Measurements from ENCODE around the gene LYG1. TPM values are rescaled to one million over a fixed set of nuclear protein-coding genes. Genes with fewer than 3 reads are reported as not detected.
"Not testable (repeated sequence)": the region's sequence is repeated elsewhere in the genome, so short reads cannot be mapped to it uniquely, and the experiment has no call there.

Gene LYG1
- polyA plus RNA-seq, result 3.1 TPM
- long read RNA-seq, donor 1, partial matches to known transcripts, result 0 of 1 reads
- long read RNA-seq, donor 1, other reads (novel, unspliced or antisense), result 0 of 1 reads
- long read RNA-seq, donor 2, result 0 reads
- long read RNA-seq, donor 3, result 0 reads
- long read RNA-seq, donor 4, result 0 reads
- long read RNA-seq, donor 5, result 0 reads
- long read RNA-seq, donor 6, result 0 reads
- long read RNA-seq, donor 7, result 0 reads
- long read RNA-seq, donor 8, result 0 reads
- long read RNA-seq, donor 9, result 0 reads
- long read RNA-seq, donor 10, result 0 reads
- long read RNA-seq, donor 11, result 0 reads

- H3K27ac ChIP-seq (ENCODE audit: low read length); H3K9me3 ChIP-seq (ENCODE audit: control insufficient read depth, low read depth, low read length); H3K4me1 ChIP-seq (ENCODE audit: control insufficient read depth, insufficient read depth, low read length); H3K4me3 ChIP-seq (ENCODE audit: low read length); H3K36me3 ChIP-seq (ENCODE audit: control insufficient read depth, insufficient read depth, low read length); H3K27me3 ChIP-seq (ENCODE audit: control insufficient read depth, insufficient read depth, low read length); DNase-seq: not testable (repeated sequence)
- WGBS (ENCODE audit: insufficient coverage, low lambda C conversion rate), result no CpG with 5 or more reads among the region's 2 CpGs
Measured at GRCh38 chr2:99301097-99301496, at the start of gene LYG1. TSS of gene LYG1 (minus strand) at chr2:99301197. CDS start at chr2:99295670, 5,527 bp downstream.

GRCh38 chr2:99350194-99350593 lies 49.2 kb upstream of the LYG1 start:
- H3K9me3 ChIP-seq (ENCODE audit: control insufficient read depth, low read depth, low read length), result no peaks in the 10 kb centered on the region
- H3K27me3 ChIP-seq (ENCODE audit: control insufficient read depth, insufficient read depth, low read length), result no peaks in the 10 kb centered on the region
- H3K4me1 ChIP-seq (ENCODE audit: control insufficient read depth, insufficient read depth, low read length), result no peaks in the 10 kb centered on the region

DNA sequence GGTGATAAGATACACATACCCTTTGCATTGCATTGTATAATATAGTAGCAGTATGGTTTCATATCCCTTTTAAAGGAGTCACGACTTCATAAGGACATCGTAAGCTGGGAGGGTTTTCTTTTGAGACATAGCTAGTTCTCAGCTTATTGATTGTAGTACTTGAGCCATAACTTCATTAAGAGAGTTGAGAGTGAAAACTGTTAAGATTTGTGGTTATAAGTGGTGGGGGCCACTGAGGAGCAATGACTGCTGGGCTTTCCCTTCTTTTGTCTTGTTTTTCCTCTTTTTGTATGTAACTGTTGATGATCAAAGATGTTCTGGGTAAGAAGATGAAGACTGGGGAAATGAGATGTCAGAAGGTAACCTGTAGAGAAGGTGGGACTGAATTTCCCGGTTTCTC lies 47.2 kb upstream of the LYG1 start:
- DNase-seq, result no peak
- Histone ChIP-seq H3K27me3 (ENCODE audit: control insufficient read depth, insufficient read depth, low read length) (no peaks in the 10 kb centered on the region), H3K27ac (ENCODE audit: low read length) (no peak overlapping the region), H3K4me3 (ENCODE audit: low read length) (no peak overlapping the region), H3K36me3 (ENCODE audit: control insufficient read depth, insufficient read depth, low read length) (no peaks in the 10 kb centered on the region), H3K9me3 (ENCODE audit: control insufficient read depth, low read depth, low read length) (no peaks in the 10 kb centered on the region), H3K4me1 (ENCODE audit: control insufficient read depth, insufficient read depth, low read length) (no peaks in the 10 kb centered on the region)
- 80% methylated on average over 1 of the region's 3 CpGs for WGBS (ENCODE audit: insufficient coverage, low lambda C conversion rate)

More at GRCh38 chr2:99350194-99350593, 49.2 kb upstream of the LYG1 start:
- H3K4me3 ChIP-seq (ENCODE audit: low read length), result no peak overlapping the region
- H3K36me3 ChIP-seq (ENCODE audit: control insufficient read depth, insufficient read depth, low read length), result no peaks in the 10 kb centered on the region
- no peak overlapping the region for H3K27ac ChIP-seq (ENCODE audit: low read length)
- DNase-seq, result no peak

DNA sequence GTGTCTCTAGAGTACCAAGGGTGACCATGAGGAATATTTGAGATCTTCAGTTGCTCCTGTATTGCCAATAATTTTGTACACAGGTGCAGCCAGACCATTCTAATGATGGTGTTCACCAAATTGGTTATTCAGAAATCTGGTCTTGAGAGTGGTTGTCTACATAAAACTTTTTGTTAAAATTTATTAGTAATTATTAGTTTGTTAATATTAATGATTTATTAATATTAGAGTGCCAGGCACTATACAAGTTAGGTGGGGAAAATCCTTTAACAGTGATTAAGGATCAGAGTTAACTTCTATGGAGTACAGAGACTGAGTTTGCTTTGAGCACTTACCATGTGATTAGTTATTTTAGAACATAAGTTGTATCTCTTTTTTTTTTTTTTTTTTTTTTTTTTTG lies 45.2 kb upstream of the LYG1 start:
- Histone ChIP-seq H3K27ac (ENCODE audit: low read length) (no peak overlapping the region), H3K4me3 (ENCODE audit: low read length) (no peak overlapping the region), H3K4me1 (ENCODE audit: control insufficient read depth, insufficient read depth, low read length) (no peaks in the 10 kb centered on the region), H3K36me3 (ENCODE audit: control insufficient read depth, insufficient read depth, low read length) (no peaks in the 10 kb centered on the region), H3K9me3 (ENCODE audit: control insufficient read depth, low read depth, low read length) (no peaks in the 10 kb centered on the region), H3K27me3 (ENCODE audit: control insufficient read depth, insufficient read depth, low read length) (no peaks in the 10 kb centered on the region)
- DNase-seq, result no peak

- H3K9me3 ChIP-seq (ENCODE audit: control insufficient read depth, low read depth, low read length); H3K4me3 ChIP-seq (ENCODE audit: low read length); H3K27ac ChIP-seq (ENCODE audit: low read length); H3K36me3 ChIP-seq (ENCODE audit: control insufficient read depth, insufficient read depth, low read length); H3K4me1 ChIP-seq (ENCODE audit: control insufficient read depth, insufficient read depth, low read length); H3K27me3 ChIP-seq (ENCODE audit: control insufficient read depth, insufficient read depth, low read length); DNase-seq: not testable (repeated sequence)
- WGBS (ENCODE audit: insufficient coverage, low lambda C conversion rate), result no CpG with 5 or more reads among the region's 7 CpGs
Measured at GRCh38 chr2:99345446-99345845, 44.4 kb upstream of the LYG1 start.

- no peak overlapping the region for H3K27ac ChIP-seq (ENCODE audit: low read length)
- no CpG with 5 or more reads among the region's 2 CpGs for WGBS (ENCODE audit: insufficient coverage, low lambda C conversion rate)
- H3K4me3 ChIP-seq (ENCODE audit: low read length), result no peak overlapping the region
- no peaks in the 10 kb centered on the region for H3K36me3 ChIP-seq (ENCODE audit: control insufficient read depth, insufficient read depth, low read length)
- no peak for DNase-seq
- no peaks in the 10 kb centered on the region for H3K9me3 ChIP-seq (ENCODE audit: control insufficient read depth, low read depth, low read length)
- peaks cover 2% of the 10 kb centered on the region for H3K4me1 ChIP-seq (ENCODE audit: control insufficient read depth, insufficient read depth, low read length)
- no peaks in the 10 kb centered on the region for H3K27me3 ChIP-seq (ENCODE audit: control insufficient read depth, insufficient read depth, low read length)
Measured at GRCh38 chr2:99342536-99342935, 41.5 kb upstream of the LYG1 start.

- Histone ChIP-seq H3K27ac (ENCODE audit: low read length) (no peak overlapping the region), H3K4me1 (ENCODE audit: control insufficient read depth, insufficient read depth, low read length) (peaks cover 2% of the 10 kb centered on the region), H3K9me3 (ENCODE audit: control insufficient read depth, low read depth, low read length) (no peaks in the 10 kb centered on the region), H3K27me3 (ENCODE audit: control insufficient read depth, insufficient read depth, low read length) (no peaks in the 10 kb centered on the region), H3K36me3 (ENCODE audit: control insufficient read depth, insufficient read depth, low read length) (no peaks in the 10 kb centered on the region), H3K4me3 (ENCODE audit: low read length) (no peak overlapping the region)
- no CpG with 5 or more reads among the region's 8 CpGs for WGBS (ENCODE audit: insufficient coverage, low lambda C conversion rate)
- no peak for DNase-seq
Measured at GRCh38 chr2:99340669-99341236, 39.8 kb upstream of the LYG1 start.

DNA sequence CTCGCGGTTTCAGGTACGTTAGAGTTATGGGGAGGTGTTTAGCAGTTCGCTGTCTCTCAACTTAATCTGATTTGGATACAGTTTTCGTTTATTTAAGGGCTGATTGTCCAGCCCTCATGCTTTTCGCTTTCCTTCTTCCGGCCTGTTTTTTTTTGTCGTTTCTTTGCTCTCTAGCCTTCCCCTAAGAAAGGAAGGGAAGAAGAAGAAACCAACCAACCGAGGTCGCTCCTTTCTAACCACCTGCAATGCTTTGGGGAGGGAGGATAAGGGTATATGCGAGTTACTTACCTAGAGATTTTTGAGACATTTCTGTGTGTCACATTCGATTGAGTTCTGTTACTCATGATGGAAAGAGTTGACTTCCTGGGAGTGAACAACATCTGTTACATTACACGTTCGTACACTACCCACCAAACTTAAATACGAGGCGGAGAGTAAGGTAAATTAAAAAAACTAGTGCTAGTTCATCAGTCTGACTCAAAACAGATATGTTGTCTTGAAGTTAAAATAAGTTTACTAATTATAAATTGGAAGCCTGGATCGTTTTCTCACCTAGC lies 37.1 kb upstream of the LYG1 start:
- peak overlapping the region; percentile 57 for H3K4me3 ChIP-seq (ENCODE audit: low read length)
- H3K9me3 ChIP-seq (ENCODE audit: control insufficient read depth, low read depth, low read length), result no peaks in the 10 kb centered on the region
- H3K36me3 ChIP-seq (ENCODE audit: control insufficient read depth, insufficient read depth, low read length), result no peaks in the 10 kb centered on the region
- H3K4me1 ChIP-seq (ENCODE audit: control insufficient read depth, insufficient read depth, low read length), result peaks cover 6% of the 10 kb centered on the region
- peak overlapping the region; percentile 90 for H3K27ac ChIP-seq (ENCODE audit: low read length)
- no peak for DNase-seq
- WGBS (ENCODE audit: insufficient coverage, low lambda C conversion rate), result 0% methylated on average over 5 of the region's 17 CpGs
- no peaks in the 10 kb centered on the region for H3K27me3 ChIP-seq (ENCODE audit: control insufficient read depth, insufficient read depth, low read length)

- no CpG with 5 or more reads among the region's 87 CpGs for WGBS (ENCODE audit: insufficient coverage, low lambda C conversion rate)
- H3K27me3 ChIP-seq (ENCODE audit: control insufficient read depth, insufficient read depth, low read length), result no peaks in the 10 kb centered on the region
- peaks cover 6% of the 10 kb centered on the region for H3K4me1 ChIP-seq (ENCODE audit: control insufficient read depth, insufficient read depth, low read length)
- H3K9me3 ChIP-seq (ENCODE audit: control insufficient read depth, low read depth, low read length), result no peaks in the 10 kb centered on the region
- peak within 1 kb of the TSS; percentile 90 for H3K27ac ChIP-seq (ENCODE audit: low read length)
- peak within 1 kb of the TSS; percentile 57 for H3K4me3 ChIP-seq (ENCODE audit: low read length)
- DNase-seq, result peak; percentile 97
- H3K36me3 ChIP-seq (ENCODE audit: control insufficient read depth, insufficient read depth, low read length), result peaks cover 2% of the 10 kb centered on the region
Measured at GRCh38 chr2:99337113-99338028, 36.4 kb upstream of the LYG1 start, which contains the start of gene EIF5B. TSS of gene EIF5B (plus strand) at chr2:99337389. CDS start at chr2:99337555, 166 bp downstream.

DNA sequence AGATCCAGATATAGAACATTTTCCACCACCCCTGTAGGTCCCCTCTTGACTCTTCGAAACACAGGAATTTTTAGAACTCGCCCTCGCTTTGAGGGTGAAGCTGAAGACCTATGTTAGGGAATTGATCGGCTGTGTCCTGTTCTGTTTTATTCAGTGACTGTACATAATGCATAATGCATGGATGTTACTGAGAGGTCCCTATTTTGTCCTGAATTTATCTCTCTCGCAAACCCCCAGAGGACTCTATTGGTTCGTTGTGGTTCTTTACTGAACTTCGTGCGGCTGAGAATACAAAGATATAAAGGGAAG lies 35.8 kb upstream of the LYG1 start:
- Histone ChIP-seq H3K9me3 (ENCODE audit: control insufficient read depth, low read depth, low read length) (no peaks in the 10 kb centered on the region), H3K27ac (ENCODE audit: low read length) (peak overlapping the region; percentile 90), H3K27me3 (ENCODE audit: control insufficient read depth, insufficient read depth, low read length) (no peaks in the 10 kb centered on the region), H3K4me1 (ENCODE audit: control insufficient read depth, insufficient read depth, low read length) (peaks cover 6% of the 10 kb centered on the region), H3K36me3 (ENCODE audit: control insufficient read depth, insufficient read depth, low read length) (peaks cover 9% of the 10 kb centered on the region), H3K4me3 (ENCODE audit: low read length) (peak overlapping the region; percentile 57)
- no peak for DNase-seq
- no CpG with 5 or more reads among the region's 8 CpGs for WGBS (ENCODE audit: insufficient coverage, low lambda C conversion rate)
